AG09319 (cell line): Measurements from ENCODE around the gene CMTM8.

ENCODE experiments used
- DNase-seq: peaks from one replicate; pipeline ENCODE4 v3.0.0-alpha.2; 2010; ENCODE audit warnings: low read depth; ENCODE audit errors: extremely low read depth
- TF ChIP-seq, protein P1 (sequence below): IDR thresholded peaks from 2 replicates; pipeline ENCODE4 v1.5.1; 2011; ENCODE audit warnings: low read depth, mild to moderate bottlenecking, inconsistent platforms, low read length, moderate library complexity

CMTM8 gene

DNA sequence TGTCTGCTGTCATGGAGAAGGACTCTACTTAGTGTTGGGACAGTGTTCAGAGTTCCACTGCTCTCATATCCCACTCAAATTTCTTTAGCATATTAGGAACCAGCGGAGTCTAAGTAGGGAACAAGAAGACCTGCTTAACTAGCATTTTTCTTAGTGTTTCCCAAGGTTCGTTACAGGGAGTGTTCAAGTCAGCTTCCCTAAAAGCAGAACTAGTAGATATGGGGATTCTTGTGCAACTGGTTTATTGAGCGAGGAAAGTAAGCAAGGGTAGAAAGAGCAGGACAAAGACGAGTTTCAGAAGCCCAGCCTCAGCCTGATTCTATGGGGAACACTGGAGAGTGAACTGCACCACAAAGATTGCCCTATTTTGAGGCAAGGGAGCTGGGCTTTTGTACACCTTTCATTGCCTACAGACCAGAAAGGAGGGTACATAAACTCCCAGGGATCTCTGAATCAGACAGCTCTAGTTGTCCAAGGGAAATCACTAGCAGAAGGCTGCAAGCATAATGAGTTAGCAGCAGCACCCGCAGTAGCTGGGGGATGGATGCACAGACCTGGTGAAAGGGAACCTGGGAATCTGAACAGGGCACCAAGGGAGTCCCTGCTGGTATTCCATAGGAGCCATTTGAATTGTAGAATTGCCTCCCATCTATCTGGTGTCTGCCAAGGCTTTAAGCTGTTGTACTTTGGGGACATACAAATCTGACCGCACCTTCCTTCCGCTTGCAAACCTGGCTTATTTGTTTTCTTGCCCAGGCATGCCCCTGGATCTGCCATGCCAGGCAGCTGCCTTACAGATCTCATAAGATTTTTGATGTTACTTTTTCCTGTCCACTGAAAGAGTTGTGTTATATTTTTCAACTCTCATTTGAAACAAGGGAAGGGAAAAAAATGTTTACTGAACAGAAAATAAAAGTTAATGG is 168.3 kb downstream of the CMTM8 start:
- TF ChIP-seq, protein P1, sequence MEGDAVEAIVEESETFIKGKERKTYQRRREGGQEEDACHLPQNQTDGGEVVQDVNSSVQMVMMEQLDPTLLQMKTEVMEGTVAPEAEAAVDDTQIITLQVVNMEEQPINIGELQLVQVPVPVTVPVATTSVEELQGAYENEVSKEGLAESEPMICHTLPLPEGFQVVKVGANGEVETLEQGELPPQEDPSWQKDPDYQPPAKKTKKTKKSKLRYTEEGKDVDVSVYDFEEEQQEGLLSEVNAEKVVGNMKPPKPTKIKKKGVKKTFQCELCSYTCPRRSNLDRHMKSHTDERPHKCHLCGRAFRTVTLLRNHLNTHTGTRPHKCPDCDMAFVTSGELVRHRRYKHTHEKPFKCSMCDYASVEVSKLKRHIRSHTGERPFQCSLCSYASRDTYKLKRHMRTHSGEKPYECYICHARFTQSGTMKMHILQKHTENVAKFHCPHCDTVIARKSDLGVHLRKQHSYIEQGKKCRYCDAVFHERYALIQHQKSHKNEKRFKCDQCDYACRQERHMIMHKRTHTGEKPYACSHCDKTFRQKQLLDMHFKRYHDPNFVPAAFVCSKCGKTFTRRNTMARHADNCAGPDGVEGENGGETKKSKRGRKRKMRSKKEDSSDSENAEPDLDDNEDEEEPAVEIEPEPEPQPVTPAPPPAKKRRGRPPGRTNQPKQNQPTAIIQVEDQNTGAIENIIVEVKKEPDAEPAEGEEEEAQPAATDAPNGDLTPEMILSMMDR: no peak
- DNase-seq: no peak

DNA sequence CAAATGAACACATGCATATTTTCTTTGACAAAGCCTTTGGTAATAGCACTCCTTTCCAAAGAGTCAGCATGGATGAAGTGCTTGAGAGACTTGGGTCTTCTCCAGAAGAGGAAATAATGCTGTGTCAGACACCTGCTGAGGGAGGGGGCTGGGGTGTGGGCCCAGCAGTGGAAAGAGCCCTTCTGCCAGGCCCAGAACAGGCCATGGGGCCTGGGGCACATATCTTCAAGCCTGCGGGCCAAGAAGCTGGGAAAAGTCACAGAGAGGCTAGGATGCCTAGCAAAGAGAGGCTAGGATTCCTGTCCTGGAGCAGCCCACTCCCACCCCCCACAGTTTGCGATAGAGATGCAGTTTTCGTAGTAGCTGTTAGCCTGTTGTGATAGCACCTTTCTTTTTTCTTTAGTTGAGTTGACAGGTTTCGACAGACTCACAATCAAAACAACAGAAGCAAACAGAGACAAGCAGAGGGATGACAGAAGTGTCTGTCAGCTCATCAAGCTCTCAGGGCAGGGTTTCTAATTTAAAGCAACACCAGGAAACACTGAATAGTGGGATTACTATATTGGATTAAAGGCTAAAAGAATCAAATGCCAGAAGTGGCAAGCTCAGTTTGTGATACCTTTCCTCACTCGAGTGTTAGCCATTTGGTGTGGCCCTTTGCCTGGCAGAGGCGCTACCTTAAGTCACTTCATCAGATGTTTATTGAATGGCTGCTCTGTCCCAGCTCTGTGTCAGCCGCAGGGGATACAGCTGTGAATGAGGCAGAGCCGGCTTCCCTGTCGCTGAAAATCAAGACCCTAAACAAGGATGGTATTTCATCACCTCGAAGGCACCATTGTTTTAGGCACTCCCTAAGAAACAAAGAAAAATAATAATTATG is 172.1 kb downstream of the CMTM8 start:
- TF ChIP-seq, protein P1: no peak
- no peak for DNase-seq

DNA sequence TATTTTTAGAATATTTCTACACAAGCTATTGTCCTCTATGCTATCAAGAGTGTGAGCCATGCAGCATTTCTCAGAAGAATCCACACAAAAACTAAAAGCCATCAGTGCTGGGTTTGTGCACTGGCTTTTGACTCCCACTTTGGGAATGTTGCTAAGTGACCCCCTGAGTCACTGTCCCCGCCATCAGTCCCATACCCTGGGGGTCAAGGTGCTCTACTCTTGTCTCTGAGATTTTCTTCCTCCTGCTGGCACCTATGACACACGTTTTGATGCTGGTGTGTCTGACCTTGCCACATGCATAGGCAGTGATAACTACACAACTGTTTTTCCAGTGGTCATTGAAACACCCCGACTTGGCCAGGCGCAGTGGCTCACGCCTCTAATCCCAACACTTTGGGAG is 173.0 kb downstream of the CMTM8 start:
- TF ChIP-seq, protein P1: no peak
- DNase-seq: no peak

DNA sequence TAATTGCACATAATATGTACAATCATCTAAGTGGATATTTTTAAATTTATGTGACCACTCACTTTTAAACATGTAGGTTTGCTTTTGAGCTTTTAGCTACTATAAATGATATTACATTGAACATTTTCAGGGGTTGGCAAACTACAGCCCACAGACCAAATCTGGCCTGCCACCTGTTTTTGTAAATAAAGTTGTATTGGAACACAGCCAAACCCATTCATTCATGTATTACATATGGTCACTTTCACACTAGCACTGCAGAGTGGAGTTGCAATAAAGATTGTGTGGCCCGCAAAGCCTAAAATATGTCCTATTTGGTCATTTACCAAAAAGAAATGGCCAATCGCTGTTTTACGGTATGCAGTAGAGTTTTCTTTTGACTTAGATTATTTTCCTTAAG is 174.4 kb downstream of the CMTM8 start:
- TF ChIP-seq, protein P1: no peak
- DNase-seq: no peak

DNA sequence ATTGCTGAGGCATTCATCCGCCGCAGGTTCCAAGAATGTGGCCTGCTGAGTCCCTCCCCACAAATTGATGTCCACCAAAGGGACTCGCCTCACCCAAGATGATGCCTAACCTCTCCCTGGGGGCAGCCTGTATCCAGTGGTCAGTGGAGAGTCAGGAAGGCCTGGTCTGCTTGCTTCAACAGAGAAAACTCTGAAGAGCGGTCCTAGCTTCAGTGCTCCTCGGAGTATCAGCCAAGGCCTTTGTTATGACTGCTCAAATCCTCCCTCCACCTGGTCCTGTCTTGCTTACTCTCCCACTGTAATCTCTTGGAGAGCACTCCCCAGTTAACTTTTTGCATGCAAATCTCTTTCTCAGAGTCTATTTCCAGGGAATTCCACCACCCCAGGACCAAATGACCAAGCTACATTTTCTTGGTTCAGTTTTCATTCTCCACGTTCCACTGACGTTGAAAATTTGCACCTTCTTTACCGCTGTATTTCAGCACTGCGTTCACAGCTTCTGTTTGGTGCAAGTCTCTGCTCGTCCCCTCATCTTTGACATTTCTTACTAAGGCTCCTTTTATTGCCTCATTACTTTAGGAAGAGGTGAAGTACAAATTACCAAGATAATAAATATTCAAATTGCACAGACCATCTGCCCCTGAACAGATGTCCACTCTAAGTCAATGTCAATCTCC is 175.5 kb downstream of the CMTM8 start:
- TF ChIP-seq, protein P1: no peak
- DNase-seq: no peak

DNA sequence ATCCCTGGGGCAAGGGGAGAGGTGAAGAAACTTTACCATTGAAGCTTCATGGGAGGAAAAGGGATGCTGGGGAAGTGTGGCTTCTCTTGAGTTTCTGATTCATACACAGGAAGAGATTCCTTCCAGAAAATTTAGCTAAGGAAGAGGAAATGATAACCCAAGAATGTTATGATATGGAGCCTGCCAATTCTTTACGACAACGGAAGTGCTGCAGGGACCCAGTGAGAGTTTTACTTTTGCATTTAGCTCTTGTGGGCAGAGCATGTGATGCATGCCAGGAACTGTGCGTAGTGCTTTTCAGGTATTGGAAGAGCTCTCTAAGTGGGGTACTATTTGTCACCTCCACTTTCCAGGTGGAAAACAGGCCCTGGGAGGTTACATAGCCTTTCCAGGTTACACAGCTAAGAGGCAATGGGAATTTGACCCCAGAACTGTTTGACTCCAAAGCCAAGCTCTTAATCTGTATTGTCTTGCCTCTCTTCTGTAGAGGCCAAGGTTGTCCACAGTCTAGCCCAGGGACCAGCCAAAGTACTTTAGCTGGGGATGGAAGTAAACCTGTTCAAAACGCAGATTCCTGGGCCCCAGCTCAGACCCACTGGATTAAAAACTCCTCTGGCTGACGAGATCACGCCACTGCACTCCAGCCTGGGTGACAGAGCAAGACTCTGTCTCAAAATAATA is 176.2 kb downstream of the CMTM8 start:
- DNase-seq: no peak
- TF ChIP-seq, protein P1: no peak
